Heart right ventricle (tissue), 16 donors: ENCODE results near the gene GNG12. TPM values are rescaled to one million over a fixed set of nuclear protein-coding genes. Genes with fewer than 3 reads are reported as not detected.
A peak's percentile ranks its signal among the peaks of the same experiment; 100 is the strongest.

Experiments
- ATAC-seq, 8 donors: fragments of 200-7000 bp; cut with Tn5 transposase; one replicate each; pipeline ENCODE4 v1.9.1; 2020; ENCODE audit warnings: mild to moderate bottlenecking in 8 of 8, moderate library complexity in 8 of 8, moderate number of reproducible peaks in 1 of 8
- DNase-seq, 2 donors: peaks; one replicate each; pipeline ENCODE4 v3.0.0-alpha.2; 2020
- H3K27ac ChIP-seq, 10 donors: fragments of 200-600 bp; sonication (generic) in 2 of 10; one replicate each; pipeline versions ENCODE4 v1.5.0 to v1.8.0; 2020 to 2022; ENCODE audit warnings: mild to moderate bottlenecking in 3 of 10
- H3K27me3 ChIP-seq, 7 donors: fragments of 200-600 bp; one replicate each; pipeline ENCODE4 v1.8.0; 2021 to 2022; ENCODE audit warnings: mild to moderate bottlenecking in 2 of 7
- H3K36me3 ChIP-seq, 9 donors: fragments of 200-600 bp; sonication (generic) in 1 of 9; one replicate each; pipeline versions ENCODE4 v1.5.0 to v1.8.0; 2020 to 2022; ENCODE audit warnings: mild to moderate bottlenecking in 2 of 9
- H3K4me1 ChIP-seq, 9 donors: fragments of 200-600 bp; sonication (generic) in 1 of 9; one replicate each; pipeline versions ENCODE4 v1.5.0 to v1.8.0; 2020 to 2022; ENCODE audit warnings: mild to moderate bottlenecking in 4 of 9
- H3K4me3 ChIP-seq, 10 donors: fragments of 200-600 bp; sonication (generic) in 2 of 10; one replicate each; pipeline versions ENCODE4 v1.5.0 to v1.8.0; 2020 to 2022; ENCODE audit warnings: mild to moderate bottlenecking in 7 of 10, moderate library complexity in 2 of 10
- H3K9me3 ChIP-seq, 11 donors: fragments of 200-600 bp in 10 of 11; sonication (generic) in 2 of 11; one replicate each; pipeline versions ENCODE4 v1.5.0 to v1.8.0; 2013 to 2022; ENCODE audit warnings: mild to moderate bottlenecking in 2 of 11, control low read depth in 1 of 11, moderate library complexity in 1 of 11
- CTCF ChIP-seq, 9 donors: fragments of 200-600 bp; sonication (generic) in 2 of 9; IDR thresholded peaks; one replicate each; pipeline versions ENCODE4 v1.5.0 to v1.8.0; 2021 to 2022; ENCODE audit warnings: antibody characterized with exemption in 9 of 9, mild to moderate bottlenecking in 5 of 9, moderate library complexity in 1 of 9
- WGBS, 2 donors: extraction: QIAGEN DNeasy Blood & Tissue Kit; methylation state at CpG; one replicate each; pipeline ENCODE4 v1.1.7; 2013; ENCODE audit warnings: inconsistent platforms in 1 of 2; 5-methylcytosine and 5-hydroxymethylcytosine counted together
- intact Hi-C, 10 donors: fragments of 100-400 bp; cut with DNase I; formaldehyde crosslinking; loops; one replicate each; pipeline versions ENCODE4 v1.11.1 to v1.14.2; 2022
- polyA plus RNA-seq, 2 donors: library from polyadenylated mRNA; stranded (reverse); fragments of 200-250 nt; gene quantifications; one replicate each; pipeline ENCODE4 v1.2.3, GENCODE V29; 2013
- total RNA-seq, 10 donors: library from RNA; stranded (reverse); fragmentation: NEBNext Ultra II Directional in 3 of 10; extraction: Animal tissue kit (Norgen Biotek cat#: 25700) in 3 of 10; gene quantifications; one replicate each; pipeline versions ENCODE4 v1.2.1 to v1.2.4, GENCODE V29; 2021 to 2023
- donor health status: Arrhythmogenic right ventricular cardiomyopathy.
- donor health status: ischemic (EF 13 %, LVEDD 7.1; RV severe dilation, severe dysfunction).
- donor health status: healthy with polysubstance abuse.
- donor health status: DM: no; HTN: yes; CAD: no.
- donor health status: DM: no; HTN: no; CAD: no.
- donor health status: ischemic (EF 25% LVEDD 6.9; RV normal size, moderate dysfunction).
- donor health status: ischemic (EF 25% LVEDD 5.7; RV mildly dilated, moderate dysfunction).
- donor health status: healthy.
- donor health status: DM: yes; HTN: yes; CAD: no.
- donor health status: Ischemic cardiomyopathy.
- donor health status: ischemic (EF 35%, LVEDD 5.7; RV mildly dilated, moderate dysfunction).
- donor health status: nonischemic (EF 11% LVEDD 7.7; RV severe dilation, severe dysfunction).
- donor health status: DM: yes; HTN: yes; CAD: no.
- donor health status: PGD.
- donor health status: ischemic (EF 29% LVEDD 5.4; RV normal size, mild dysfunction).
- donor health status: nonischemic (EF 23%, LVEDD 6.1; RV moderate dilation, normal function).

The GNG12 gene
- total and polyA plus RNA-seq, 12 donors: 8.5 to 49.4 (median 34.5) TPM

- Histone ChIP-seq H3K9me3 (peaks cover 0 to 4% (median 0%) of the 10 kb centered on the region in 11 donors), H3K36me3 (no peaks in the 10 kb centered on the region), H3K4me1 (peaks cover 0 to 2% (median under 1%) of the 10 kb centered on the region in 9 donors), H3K27ac (no peak overlapping the region), H3K27me3 (no peaks in the 10 kb centered on the region), H3K4me3 (no peak overlapping the region)
- WGBS, 2 donors: 62 to 71% methylated on average over 2 of the region's 2 CpGs
- ATAC-seq (no peak), DNase-seq (no peak)
- TF ChIP-seq CTCF (IDR thresholded peaks at IDR 0.05): no peak
- intact Hi-C loops: loop anchor here in 7 of 10 donors (2.0 to 10.0 kb wide), 6 partner anchors 59 to 499 kb away; no protein-coding TSS in a partner anchor
Observed at GRCh38 chr1:67855961-67856360, 22.7 kb upstream of the GNG12 start.

GRCh38 chr1:67855444-67855843 is 22.2 kb upstream of the GNG12 start:
- WGBS, 2 donors: 55 to 64% methylated on average over 4 of the region's 4 CpGs
- Histone ChIP-seq H3K27ac (no peak overlapping the region), H3K27me3 (no peaks in the 10 kb centered on the region), H3K36me3 (no peaks in the 10 kb centered on the region), H3K4me3 (no peak overlapping the region), H3K4me1 (peaks cover 0 to 7% (median 5%) of the 10 kb centered on the region in 9 donors), H3K9me3 (peaks cover 0 to 4% (median 0%) of the 10 kb centered on the region in 11 donors)
- no peak for TF ChIP-seq CTCF (IDR thresholded peaks at IDR 0.05)
- intact Hi-C loops: loop anchor here in 7 of 10 donors (2.0 to 10.0 kb wide), 6 partner anchors 59 to 499 kb away; no protein-coding TSS in a partner anchor
- ATAC-seq (no peak), DNase-seq (no peak)

GRCh38 chr1:67853704-67854103 is 20.4 kb upstream of the GNG12 start:
- Histone ChIP-seq H3K36me3 (no peaks in the 10 kb centered on the region), H3K27ac (no peak overlapping the region), H3K9me3 (no peaks in the 10 kb centered on the region), H3K4me3 (no peak overlapping the region), H3K27me3 (no peaks in the 10 kb centered on the region), H3K4me1 (peaks cover 0 to 12% (median 9%) of the 10 kb centered on the region in 9 donors)
- peak; percentile 58 to 86 (median 74) for ATAC-seq
- intact Hi-C loops: loop anchor here (1.0 to 10.0 kb wide), 15 partner anchors 61 to 501 kb away; partner anchors contain the start of gene DIRAS3 (in 2 of the 10)
- 3 to 66% methylated on average over 2 of the region's 2 CpGs for WGBS, 2 donors
- TF ChIP-seq CTCF (IDR thresholded peaks at IDR 0.05): peak; percentile 57 to 83 (median 76)
- DNase-seq: peak; percentile 54 to 59

- Histone ChIP-seq H3K36me3 (no peaks in the 10 kb centered on the region), H3K4me3 (no peak overlapping the region), H3K4me1 (peaks cover 0 to 12% (median 9%) of the 10 kb centered on the region in 9 donors), H3K9me3 (no peaks in the 10 kb centered on the region), H3K27ac (no peak overlapping the region), H3K27me3 (no peaks in the 10 kb centered on the region)
- DNase-seq (no peak), ATAC-seq (no peak)
- no peak for TF ChIP-seq CTCF (IDR thresholded peaks at IDR 0.05)
- intact Hi-C loops: loop anchor here (2.0 to 10.0 kb wide), 14 partner anchors 63 to 503 kb away; partner anchors contain the start of gene DIRAS3 (in 3 of the 10)
- WGBS, 2 donors: 95 to 97% methylated on average over 6 of the region's 6 CpGs
Observed at GRCh38 chr1:67851800-67852199, 18.5 kb upstream of the GNG12 start.
